Liver (tissue), 9 donors: Measurements from ENCODE around the gene PROZ. TPM values are rescaled to one million over a fixed set of nuclear protein-coding genes. Genes with fewer than 3 reads are reported as not detected.

Experiments used
- DNase-seq: peaks from one replicate; pipeline ENCODE4 v3.0.0-alpha.2; 2017; ENCODE audit warnings: low spot score
- H3K27ac ChIP-seq, 2 donors: one replicate each; pipeline ENCODE4 v1.7.0; 2013; ENCODE audit warnings: inconsistent platforms in 2 of 2, low read length in 2 of 2, control low read depth in 1 of 2, low read depth in 1 of 2, mild to moderate bottlenecking in 1 of 2
- H3K27me3 ChIP-seq, 4 donors: one replicate each; pipeline versions ENCODE4 v1.6.1 to v1.7.0; 2013; ENCODE audit warnings: low read length in 3 of 4, inconsistent platforms in 1 of 4, mild to moderate bottlenecking in 1 of 4, moderate library complexity in 1 of 4; ENCODE audit not compliant: control insufficient read depth in 4 of 4, insufficient read depth in 4 of 4
- H3K36me3 ChIP-seq, 4 donors: one replicate each; pipeline versions ENCODE4 v1.6.1 to v1.7.0; 2013; ENCODE audit warnings: low read length in 3 of 4, mild to moderate bottlenecking in 3 of 4, low read depth in 1 of 4, moderate library complexity in 1 of 4; ENCODE audit not compliant: control insufficient read depth in 4 of 4, insufficient read depth in 3 of 4
- H3K4me1 ChIP-seq, 4 donors: one replicate each; pipeline versions ENCODE4 v1.6.1 to v1.7.0; 2013; ENCODE audit warnings: low read length in 3 of 4, mild to moderate bottlenecking in 3 of 4, moderate library complexity in 1 of 4; ENCODE audit not compliant: control insufficient read depth in 4 of 4, insufficient read depth in 4 of 4
- H3K4me3 ChIP-seq, 3 donors: one replicate each; pipeline versions ENCODE4 v1.6.1 to v1.7.0; 2013; ENCODE audit warnings: low read length in 3 of 3, control low read depth in 1 of 3, low read depth in 1 of 3, mild to moderate bottlenecking in 1 of 3
- H3K9ac ChIP-seq, 2 donors: one replicate each; pipeline ENCODE4 v1.7.0; 2013; ENCODE audit warnings: low read length in 2 of 2, mild to moderate bottlenecking in 2 of 2, moderate library complexity in 2 of 2, control low read depth in 1 of 2, low read depth in 1 of 2
- H3K9me3 ChIP-seq, 4 donors: one replicate each; pipeline versions ENCODE4 v1.6.1 to v1.7.0; 2013; ENCODE audit warnings: low read length in 3 of 4; ENCODE audit not compliant: control insufficient read depth in 4 of 4
- EGR1 ChIP-seq, 2 donors: IDR thresholded peaks; 2 replicates each; pipeline ENCODE4 v1.6.1; 2016 to 2018; ENCODE audit warnings: antibody characterized with exemption in 2 of 2, low read depth in 2 of 2
- FOXA1 ChIP-seq: IDR thresholded peaks from 2 replicates; pipeline ENCODE4 v1.6.1; 2016; ENCODE audit warnings: antibody characterized with exemption
- FOXA2 ChIP-seq: IDR thresholded peaks from 2 replicates; pipeline ENCODE4 v1.6.1; 2016; ENCODE audit warnings: antibody characterized with exemption
- GABPA ChIP-seq, 2 donors: IDR thresholded peaks in 1 of 2; conservative IDR thresholded peaks in 1 of 2; 2 replicates each; pipeline ENCODE4 v1.6.1; 2016; ENCODE audit warnings: antibody characterized with exemption in 2 of 2, mild to moderate bottlenecking in 1 of 2, moderate library complexity in 1 of 2
- HNF4A ChIP-seq, 2 donors: conservative IDR thresholded peaks; 2 replicates each; pipeline ENCODE4 v1.6.1; 2016; ENCODE audit warnings: antibody characterized with exemption in 2 of 2, mild to moderate bottlenecking in 2 of 2
- HNF4G ChIP-seq: IDR thresholded peaks from 2 replicates; pipeline ENCODE4 v1.6.1; 2016; ENCODE audit warnings: antibody characterized with exemption
- JUND ChIP-seq, 2 donors: IDR thresholded peaks; 2 replicates each; pipeline ENCODE4 v1.6.1; 2016; ENCODE audit warnings: antibody characterized with exemption in 2 of 2
- NR2F2 ChIP-seq: IDR thresholded peaks from 2 replicates; pipeline ENCODE4 v1.6.1; 2016; ENCODE audit warnings: antibody characterized with exemption
- RAD21 ChIP-seq, 2 donors: IDR thresholded peaks; 2 replicates each; pipeline ENCODE4 v1.6.1; 2016; ENCODE audit warnings: antibody characterized with exemption in 2 of 2, mild to moderate bottlenecking in 2 of 2
- RXRA ChIP-seq, 2 donors: IDR thresholded peaks; 2 replicates each; pipeline ENCODE4 v1.6.1; 2017 to 2018; ENCODE audit warnings: antibody characterized with exemption in 2 of 2, mild to moderate bottlenecking in 1 of 2
- SP1 ChIP-seq: IDR thresholded peaks from 2 replicates; pipeline ENCODE4 v1.6.1; 2018; ENCODE audit warnings: antibody characterized with exemption, mild to moderate bottlenecking
- TAF1 ChIP-seq: conservative IDR thresholded peaks from 2 replicates; pipeline ENCODE4 v1.6.1; 2016; ENCODE audit warnings: antibody characterized with exemption, mild to moderate bottlenecking
- YY1 ChIP-seq: IDR thresholded peaks from 2 replicates; pipeline ENCODE4 v1.6.1; 2016; ENCODE audit warnings: antibody characterized with exemption, mild to moderate bottlenecking
- WGBS: extraction: QIAGEN DNeasy Blood & Tissue Kit; methylation state at CpG from one replicate; pipeline ENCODE4 v1.1.7; 2013; 5-methylcytosine and 5-hydroxymethylcytosine counted together
- polyA plus RNA-seq, 2 donors: library from polyadenylated mRNA; stranded (reverse) in 1 of 2; unstranded in 1 of 2; fragments of 200-250 nt in 1 of 2; fragments of >200 nt in 1 of 2; fragmentation: Nextera tagmentation in 1 of 2; extraction: Ambion mirVana in 1 of 2; gene quantifications; one replicate each; pipeline versions ENCODE4 v1.2.1 to v1.2.3, GENCODE V29; 2013 to 2015
- total RNA-seq, 2 donors: library from RNA; depleted of rRNA; stranded (reverse); fragments of >200 nt; gene quantifications; one replicate each; pipeline ENCODE4 v1.2.3, GENCODE V29; 2014
- TF ChIP-seq, protein P1 (sequence below): IDR thresholded peaks from 2 replicates; pipeline ENCODE4 v1.6.1; 2016; ENCODE audit warnings: antibody characterized with exemption
- TF ChIP-seq, protein P2 (sequence below): fragments of 150-350 bp; IDR thresholded peaks from 2 replicates; pipeline ENCODE4 v1.5.1; 2017; ENCODE audit warnings: improper control_type of control experiment, low read depth, low read length; ENCODE audit not compliant: missing input control
- TF ChIP-seq, protein P3 (sequence below): IDR thresholded peaks from 2 replicates; pipeline ENCODE4 v1.6.1; 2016; ENCODE audit warnings: antibody characterized with exemption
- TF ChIP-seq, protein P4 (sequence below): IDR thresholded peaks from 2 replicates; pipeline ENCODE4 v1.6.1; 2016; ENCODE audit warnings: antibody characterized with exemption
- donor health status: healthy.
- donor health status: healthy.
- donor health status: healthy.
- donor health status: healthy.
- donor health status: healthy.

PROZ gene
- total and polyA plus RNA-seq, 4 donors = 10.6 to 40.7 (median 30.3) TPM

DNA sequence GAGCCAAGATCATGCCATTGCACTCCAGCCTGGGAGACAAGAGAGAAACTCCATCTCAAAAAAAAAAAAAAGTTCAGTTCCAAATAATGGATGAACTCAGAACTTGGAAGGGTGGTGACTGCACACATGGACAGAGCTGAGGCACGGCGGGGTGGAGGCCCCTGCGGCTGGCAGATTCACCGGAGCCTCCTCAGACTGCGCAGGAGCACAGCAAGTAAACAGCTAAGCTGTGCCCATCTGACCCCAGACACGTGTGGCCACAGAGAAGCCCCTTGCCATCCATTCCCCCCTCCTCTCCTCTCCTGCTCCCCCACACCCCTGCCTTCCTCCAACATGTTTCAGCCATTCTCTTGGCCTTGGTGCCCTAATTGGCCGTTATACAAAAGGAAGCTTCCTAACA lies 15.6 kb upstream of the PROZ start:
- Histone ChIP-seq H3K27ac (no peak overlapping the region), H3K4me1 (peaks cover 0 to 7% (median 1%) of the 10 kb centered on the region in 4 donors), H3K9ac (no peak overlapping the region), H3K36me3 (peaks cover 0 to 23% (median 9%) of the 10 kb centered on the region in 4 donors), H3K27me3 (no peaks in the 10 kb centered on the region), H3K9me3 (no peaks in the 10 kb centered on the region), H3K4me3 (no peak overlapping the region)
- peak; percentile 22 for DNase-seq
- TF ChIP-seq TAF1 = no peak
- 89% methylated on average over 7 of the region's 7 CpGs for WGBS

DNA sequence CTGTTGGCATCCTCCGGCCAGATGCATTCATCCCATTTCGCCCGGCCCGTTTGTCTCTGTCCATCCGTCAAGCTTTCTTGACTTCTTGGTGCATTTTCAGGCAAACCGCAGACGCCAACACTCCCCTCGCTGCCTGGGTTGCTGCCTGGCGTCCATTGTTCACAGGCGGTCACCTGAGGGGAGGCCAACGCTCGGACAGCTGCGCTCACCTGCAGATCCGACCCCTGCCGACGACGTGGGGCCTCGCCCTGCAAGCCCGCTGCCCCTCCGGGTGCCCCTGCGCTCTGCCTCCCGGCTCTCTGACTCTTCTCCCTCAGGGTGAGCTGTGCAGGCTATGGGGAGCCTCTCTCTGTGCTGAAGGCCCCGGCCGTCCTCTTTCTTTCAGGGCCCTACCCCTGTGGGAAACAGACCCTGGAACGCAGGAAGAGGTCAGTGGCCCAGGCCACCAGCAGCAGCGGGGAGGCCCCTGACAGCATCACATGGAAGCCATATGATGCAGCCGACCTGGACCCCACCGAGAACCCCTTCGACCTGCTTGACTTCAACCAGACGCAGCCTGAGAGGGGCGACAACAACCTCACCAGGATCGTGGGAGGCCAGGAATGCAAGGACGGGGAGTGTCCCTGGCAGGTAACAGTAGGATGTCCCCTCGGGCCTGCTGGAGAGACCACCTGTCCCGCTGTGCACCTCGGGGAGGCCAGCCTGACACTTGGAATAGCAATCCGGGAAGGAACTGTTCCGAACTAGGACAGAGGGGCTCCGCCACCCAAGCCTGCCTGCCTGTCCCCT lies 14.8 kb upstream of the PROZ start:
- peaks cover 0 to 6% (median 1%) of the 10 kb centered on the region in 4 donors for H3K4me1 ChIP-seq
- no peaks in the 10 kb centered on the region for H3K27me3 ChIP-seq
- no peak overlapping the region for H3K4me3 ChIP-seq
- 92% methylated on average over 39 of the region's 39 CpGs for WGBS
- H3K9me3 ChIP-seq = no peaks in the 10 kb centered on the region
- H3K9ac ChIP-seq = no peak overlapping the region
- peak; percentile 30 for DNase-seq
- H3K27ac ChIP-seq = no peak overlapping the region
- H3K36me3 ChIP-seq = peaks cover 0 to 23% (median 9%) of the 10 kb centered on the region in 4 donors
- TF ChIP-seq SP1 (no peak), HNF4A (conservative IDR thresholded peaks at IDR 0.05) (no peak), EGR1 (IDR thresholded peaks at IDR 0.05; ENCODE audit: low read depth in 2 of 2) (no peak), RXRA (IDR thresholded peaks at IDR 0.05) (no peak), YY1 (no peak), TAF1 (no peak), GABPA (IDR thresholded peaks at IDR 0.05 in 1 of 2, conservative IDR thresholded peaks at IDR 0.05 in 1 of 2) (no peak)
- TF ChIP-seq, protein P1, sequence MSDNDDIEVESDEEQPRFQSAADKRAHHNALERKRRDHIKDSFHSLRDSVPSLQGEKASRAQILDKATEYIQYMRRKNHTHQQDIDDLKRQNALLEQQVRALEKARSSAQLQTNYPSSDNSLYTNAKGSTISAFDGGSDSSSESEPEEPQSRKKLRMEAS = no peak

DNA sequence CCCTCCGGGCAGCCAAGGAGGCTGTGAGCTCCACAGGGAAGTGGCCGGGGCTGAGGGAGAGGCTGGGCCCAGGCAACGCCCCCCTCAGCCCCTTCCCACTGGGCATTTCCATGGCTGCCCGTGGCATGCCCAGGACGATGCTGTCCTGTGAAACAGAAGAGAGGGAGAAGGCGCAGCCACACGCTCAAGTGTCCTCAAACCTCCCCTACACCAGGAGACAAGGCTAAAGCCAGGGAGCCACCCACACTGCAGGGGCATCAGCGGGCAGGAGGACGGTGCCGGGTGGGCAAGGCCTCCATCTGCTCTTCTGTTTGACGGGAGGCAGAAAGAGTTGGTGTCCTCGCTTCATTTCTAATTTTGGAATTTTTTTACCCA lies 14.2 kb upstream of the PROZ start:
- Histone ChIP-seq H3K27me3 (no peaks in the 10 kb centered on the region), H3K4me3 (no peak overlapping the region), H3K27ac (no peak overlapping the region), H3K36me3 (peaks cover 0 to 23% (median 9%) of the 10 kb centered on the region in 4 donors), H3K9me3 (no peaks in the 10 kb centered on the region), H3K9ac (no peak overlapping the region), H3K4me1 (peaks cover 0 to 3% (median under 1%) of the 10 kb centered on the region in 4 donors)
- DNase-seq = peak; percentile 6
- WGBS = 91% methylated on average over 12 of the region's 12 CpGs
- no peak for TF ChIP-seq YY1
- TF ChIP-seq HNF4G = no peak
- no peak for TF ChIP-seq JUND (IDR thresholded peaks at IDR 0.05)
- TF ChIP-seq NR2F2 = no peak
- no peak for TF ChIP-seq FOXA2
- TF ChIP-seq FOXA1 = no peak
- no peak for TF ChIP-seq HNF4A (conservative IDR thresholded peaks at IDR 0.05)
- TF ChIP-seq SP1 = no peak
- TF ChIP-seq TAF1 = no peak
- no peak for TF ChIP-seq RAD21 (IDR thresholded peaks at IDR 0.05)
- TF ChIP-seq GABPA (IDR thresholded peaks at IDR 0.05 in 1 of 2, conservative IDR thresholded peaks at IDR 0.05 in 1 of 2) = no peak
- TF ChIP-seq, protein P2, sequence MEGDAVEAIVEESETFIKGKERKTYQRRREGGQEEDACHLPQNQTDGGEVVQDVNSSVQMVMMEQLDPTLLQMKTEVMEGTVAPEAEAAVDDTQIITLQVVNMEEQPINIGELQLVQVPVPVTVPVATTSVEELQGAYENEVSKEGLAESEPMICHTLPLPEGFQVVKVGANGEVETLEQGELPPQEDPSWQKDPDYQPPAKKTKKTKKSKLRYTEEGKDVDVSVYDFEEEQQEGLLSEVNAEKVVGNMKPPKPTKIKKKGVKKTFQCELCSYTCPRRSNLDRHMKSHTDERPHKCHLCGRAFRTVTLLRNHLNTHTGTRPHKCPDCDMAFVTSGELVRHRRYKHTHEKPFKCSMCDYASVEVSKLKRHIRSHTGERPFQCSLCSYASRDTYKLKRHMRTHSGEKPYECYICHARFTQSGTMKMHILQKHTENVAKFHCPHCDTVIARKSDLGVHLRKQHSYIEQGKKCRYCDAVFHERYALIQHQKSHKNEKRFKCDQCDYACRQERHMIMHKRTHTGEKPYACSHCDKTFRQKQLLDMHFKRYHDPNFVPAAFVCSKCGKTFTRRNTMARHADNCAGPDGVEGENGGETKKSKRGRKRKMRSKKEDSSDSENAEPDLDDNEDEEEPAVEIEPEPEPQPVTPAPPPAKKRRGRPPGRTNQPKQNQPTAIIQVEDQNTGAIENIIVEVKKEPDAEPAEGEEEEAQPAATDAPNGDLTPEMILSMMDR = no peak
- no peak for TF ChIP-seq RXRA (IDR thresholded peaks at IDR 0.05)
- TF ChIP-seq EGR1 (IDR thresholded peaks at IDR 0.05; ENCODE audit: low read depth in 2 of 2) = no peak
- TF ChIP-seq, protein P3, sequence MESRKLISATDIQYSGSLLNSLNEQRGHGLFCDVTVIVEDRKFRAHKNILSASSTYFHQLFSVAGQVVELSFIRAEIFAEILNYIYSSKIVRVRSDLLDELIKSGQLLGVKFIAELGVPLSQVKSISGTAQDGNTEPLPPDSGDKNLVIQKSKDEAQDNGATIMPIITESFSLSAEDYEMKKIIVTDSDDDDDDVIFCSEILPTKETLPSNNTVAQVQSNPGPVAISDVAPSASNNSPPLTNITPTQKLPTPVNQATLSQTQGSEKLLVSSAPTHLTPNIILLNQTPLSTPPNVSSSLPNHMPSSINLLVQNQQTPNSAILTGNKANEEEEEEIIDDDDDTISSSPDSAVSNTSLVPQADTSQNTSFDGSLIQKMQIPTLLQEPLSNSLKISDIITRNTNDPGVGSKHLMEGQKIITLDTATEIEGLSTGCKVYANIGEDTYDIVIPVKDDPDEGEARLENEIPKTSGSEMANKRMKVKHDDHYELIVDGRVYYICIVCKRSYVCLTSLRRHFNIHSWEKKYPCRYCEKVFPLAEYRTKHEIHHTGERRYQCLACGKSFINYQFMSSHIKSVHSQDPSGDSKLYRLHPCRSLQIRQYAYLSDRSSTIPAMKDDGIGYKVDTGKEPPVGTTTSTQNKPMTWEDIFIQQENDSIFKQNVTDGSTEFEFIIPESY = no peak
- TF ChIP-seq, protein P1 = no peak
- TF ChIP-seq, protein P4, sequence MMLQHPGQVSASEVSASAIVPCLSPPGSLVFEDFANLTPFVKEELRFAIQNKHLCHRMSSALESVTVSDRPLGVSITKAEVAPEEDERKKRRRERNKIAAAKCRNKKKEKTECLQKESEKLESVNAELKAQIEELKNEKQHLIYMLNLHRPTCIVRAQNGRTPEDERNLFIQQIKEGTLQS = no peak
